Effector memory CD8-positive, alpha-beta T cell (primary cell): ENCODE measurements around the gene TRPM2.

ENCODE experiments used
- ATAC-seq: fragments of 150-1000 bp; cut with Tn5 transposase; replicated peaks from 2 replicates; pipeline ENCODE4 v1.10.0; 2021; ENCODE audit warnings: mild to moderate bottlenecking, moderate library complexity
- DNase-seq, 3 experiments: peaks; one replicate each; pipeline ENCODE4 v3.0.0; 2021
- H3K27ac Mint-ChIP-seq, 2 donors: one replicate each; pipeline ENCODE4 v1.8.0; 2022; ENCODE audit warnings: mild to moderate bottlenecking in 2 of 2, mixed read lengths in 2 of 2, moderate library complexity in 2 of 2
- H3K27me3 Mint-ChIP-seq, 2 donors: one replicate each; pipeline ENCODE4 v1.8.0; 2022; ENCODE audit warnings: mixed read lengths in 2 of 2
- H3K36me3 Mint-ChIP-seq: one replicate; pipeline ENCODE4 v1.8.0; 2022; ENCODE audit warnings: mild to moderate bottlenecking, moderate library complexity, mixed read lengths; ENCODE audit not compliant: insufficient read depth
- H3K4me1 Mint-ChIP-seq, 2 donors: one replicate each; pipeline ENCODE4 v1.8.0; 2022; ENCODE audit warnings: low read depth in 2 of 2, mixed read lengths in 2 of 2
- H3K4me3 Mint-ChIP-seq, 2 donors: one replicate each; pipeline ENCODE4 v1.8.0; 2022; ENCODE audit warnings: mild to moderate bottlenecking in 2 of 2, mixed read lengths in 2 of 2, moderate library complexity in 2 of 2
- H3K9me3 Mint-ChIP-seq, 2 donors: one replicate each; pipeline ENCODE4 v1.8.0; 2022; ENCODE audit warnings: mixed read lengths in 2 of 2
- total RNA-seq, 9 experiments: gene quantifications; one replicate each; lab custom pipeline; 2026; lab: John Stamatoyannopoulos, UW

TRPM2 gene
- total RNA-seq = 1.1 to 36.0 (median 2.7) reads per million in 9 experiments

DNA sequence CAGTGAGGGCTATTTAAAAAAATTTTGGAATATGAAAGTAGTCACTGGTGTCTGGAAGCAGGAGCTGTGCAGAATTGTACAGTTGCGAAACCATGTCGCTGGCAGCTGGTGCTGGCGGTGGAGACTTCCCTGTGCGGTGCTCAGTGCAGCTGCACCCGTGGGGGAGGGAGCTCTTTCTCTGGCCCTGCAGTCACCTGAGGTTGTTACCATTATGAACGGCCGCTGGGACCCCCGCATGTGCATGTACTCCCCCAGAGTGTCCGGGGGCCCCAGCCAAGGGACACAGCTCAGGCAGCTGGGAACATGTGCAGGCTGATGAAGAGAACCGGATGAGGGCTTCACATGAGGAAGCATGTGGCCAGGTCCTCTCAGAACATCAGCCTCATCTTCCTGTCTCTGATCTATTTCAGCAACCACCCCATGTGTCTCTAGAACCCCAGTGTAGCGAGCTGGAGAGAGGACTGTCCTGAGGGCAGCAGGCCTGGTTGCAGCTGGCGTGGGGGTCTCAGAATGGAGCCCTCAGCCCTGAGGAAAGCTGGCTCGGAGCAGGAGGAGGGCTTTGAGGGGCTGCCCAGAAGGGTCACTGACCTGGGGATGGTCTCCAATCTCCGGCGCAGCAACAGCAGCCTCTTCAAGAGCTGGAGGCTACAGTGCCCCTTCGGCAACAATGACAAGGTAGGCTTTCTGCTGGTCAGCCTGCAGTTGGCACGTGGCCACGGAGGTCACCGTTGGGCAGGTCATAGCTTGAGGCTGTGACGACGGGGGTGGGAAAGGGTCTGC lies at the start of gene TRPM2:
TSS of gene TRPM2 (plus strand) at position 431 of the 780 bp plus-strand sequence. CDS start at position 511, 80 bp downstream.
- H3K4me1 Mint-ChIP-seq = peaks cover 20 to 32% of the 10 kb centered on the region in 2 donors
- no peak for DNase-seq
- H3K27me3 Mint-ChIP-seq = peaks cover 0 to 14% of the 10 kb centered on the region in 2 donors
- H3K27ac Mint-ChIP-seq = peak within 1 kb of the TSS in 1 of 2 donors; percentile 77
- H3K36me3 Mint-ChIP-seq = peaks cover 3% of the 10 kb centered on the region
- peak; percentile 88 for ATAC-seq
- H3K4me3 Mint-ChIP-seq = peak within 1 kb of the TSS; percentile 80 to 82
- H3K9me3 Mint-ChIP-seq = no peaks in the 10 kb centered on the region

GRCh38 chr21:44304011-44304616 lies 49.3 kb upstream of the TRPM2 start:
- H3K9me3 Mint-ChIP-seq = no peaks in the 10 kb centered on the region
- H3K36me3 Mint-ChIP-seq = peaks cover 13% of the 10 kb centered on the region
- H3K27ac Mint-ChIP-seq = no peak overlapping the region
- ATAC-seq (no peak), DNase-seq (no peak)
- no peaks in the 10 kb centered on the region for H3K27me3 Mint-ChIP-seq
- no peak overlapping the region for H3K4me3 Mint-ChIP-seq
- H3K4me1 Mint-ChIP-seq = peaks cover 35 to 40% of the 10 kb centered on the region in 2 donors

DNA sequence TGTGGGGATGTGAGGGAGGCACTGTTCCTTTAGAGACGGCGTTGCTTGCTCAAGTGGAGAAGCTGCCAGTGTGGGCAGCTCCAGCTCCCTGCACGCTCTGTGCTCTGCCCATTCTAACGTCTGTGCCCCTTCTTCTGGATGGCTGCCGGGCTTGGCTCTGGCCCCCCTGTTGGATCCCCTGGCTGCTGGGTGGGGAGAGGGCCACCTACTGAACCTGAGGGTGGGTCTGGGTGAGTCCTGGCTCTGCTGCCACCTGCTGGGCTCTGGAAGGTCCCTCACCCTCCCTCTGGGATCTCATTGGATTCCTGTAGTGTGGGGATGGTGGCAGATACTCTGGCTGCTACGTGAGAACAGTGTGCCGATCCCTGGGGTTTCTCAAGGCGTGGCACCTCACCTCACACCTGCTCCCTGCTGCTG lies 48.5 kb upstream of the TRPM2 start:
- Mint-ChIP-seq H3K27ac (peak overlapping the region in 1 of 2 donors; percentile 66), H3K9me3 (no peaks in the 10 kb centered on the region), H3K4me3 (no peak overlapping the region), H3K36me3 (peaks cover 13% of the 10 kb centered on the region), H3K27me3 (no peaks in the 10 kb centered on the region), H3K4me1 (peaks cover 32 to 37% of the 10 kb centered on the region in 2 donors)
- DNase-seq (no peak), ATAC-seq (peak; percentile 52)

DNA sequence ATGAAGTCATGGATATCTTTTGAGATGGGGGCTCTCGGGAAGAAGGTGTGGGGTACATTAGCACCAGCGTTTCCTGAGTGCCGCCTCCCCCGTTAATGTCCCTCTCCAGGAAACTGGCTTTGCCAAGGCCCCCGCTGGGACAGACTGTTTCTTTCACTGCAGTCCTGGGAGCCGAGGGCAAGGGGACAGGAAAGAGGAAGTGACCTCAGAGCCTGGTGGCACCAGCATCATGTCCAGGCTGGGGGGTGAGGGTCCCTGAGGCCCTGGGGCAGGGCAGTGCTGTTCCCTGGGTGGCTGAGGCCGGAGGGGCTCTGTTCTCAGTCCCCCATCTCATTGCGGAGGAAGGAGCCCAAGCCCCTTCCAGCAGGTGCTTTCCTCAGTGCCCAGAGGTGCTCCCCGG lies 47.7 kb upstream of the TRPM2 start:
- ATAC-seq = no peak
- peak overlapping the region in 1 of 2 donors; percentile 66 for H3K27ac Mint-ChIP-seq
- peaks cover 32 to 37% of the 10 kb centered on the region in 2 donors for H3K4me1 Mint-ChIP-seq
- no peak for DNase-seq
- H3K36me3 Mint-ChIP-seq = peaks cover 12% of the 10 kb centered on the region
- no peaks in the 10 kb centered on the region for H3K9me3 Mint-ChIP-seq
- no peaks in the 10 kb centered on the region for H3K27me3 Mint-ChIP-seq
- H3K4me3 Mint-ChIP-seq = no peak overlapping the region

DNA sequence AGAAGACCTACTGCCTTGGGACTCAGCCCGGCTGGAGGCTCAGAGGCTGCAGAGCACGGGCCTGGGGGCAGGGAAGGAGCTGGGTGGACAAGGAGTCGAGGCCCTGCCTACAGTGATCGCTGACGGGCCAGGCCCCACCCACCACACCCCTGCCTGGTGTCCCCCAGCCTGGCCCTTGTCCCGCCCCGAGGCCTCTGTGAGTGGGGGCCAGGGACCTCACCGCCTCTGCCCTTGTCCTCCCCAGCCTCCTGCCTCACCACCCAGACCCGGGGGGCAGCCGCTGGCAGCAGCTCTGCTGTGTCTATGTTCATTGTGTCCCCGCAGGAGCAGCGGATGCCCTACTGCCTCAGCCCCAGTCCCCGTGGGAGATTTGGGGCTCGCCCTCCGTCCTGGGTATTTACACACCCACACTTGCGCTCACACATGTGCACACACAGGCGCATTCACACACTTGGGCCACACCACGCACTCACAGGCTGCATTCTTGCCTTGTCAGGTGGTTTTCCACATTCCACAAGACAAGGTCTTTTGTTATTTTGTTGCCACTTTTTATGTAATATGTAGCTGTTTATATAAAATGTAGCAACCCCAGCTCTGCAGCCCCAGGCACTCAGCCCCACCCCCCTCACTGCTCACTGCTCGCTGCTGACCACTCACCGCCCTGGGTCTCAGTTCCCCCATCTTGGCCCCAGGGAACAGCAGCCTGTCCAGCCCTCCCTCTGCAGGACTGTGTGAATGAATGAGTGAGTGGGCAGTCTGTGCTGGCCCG lies 46.3 kb upstream of the TRPM2 start:
- ATAC-seq (no peak), DNase-seq (no peak)
- H3K4me3 Mint-ChIP-seq = no peak overlapping the region
- no peaks in the 10 kb centered on the region for H3K27me3 Mint-ChIP-seq
- no peaks in the 10 kb centered on the region for H3K9me3 Mint-ChIP-seq
- H3K36me3 Mint-ChIP-seq = peaks cover 9% of the 10 kb centered on the region
- H3K4me1 Mint-ChIP-seq = peaks cover 26 to 33% of the 10 kb centered on the region in 2 donors
- peak overlapping the region; percentile 4 to 49 for H3K27ac Mint-ChIP-seq

GRCh38 chr21:44310628-44311507 lies 42.6 kb upstream of the TRPM2 start:
- no peak overlapping the region for H3K27ac Mint-ChIP-seq
- peaks cover 12% of the 10 kb centered on the region for H3K36me3 Mint-ChIP-seq
- H3K9me3 Mint-ChIP-seq = no peaks in the 10 kb centered on the region
- H3K4me1 Mint-ChIP-seq = peaks cover 10 to 13% of the 10 kb centered on the region in 2 donors
- H3K4me3 Mint-ChIP-seq = no peak overlapping the region
- DNase-seq (no peak), ATAC-seq (no peak)
- H3K27me3 Mint-ChIP-seq = no peaks in the 10 kb centered on the region

DNA sequence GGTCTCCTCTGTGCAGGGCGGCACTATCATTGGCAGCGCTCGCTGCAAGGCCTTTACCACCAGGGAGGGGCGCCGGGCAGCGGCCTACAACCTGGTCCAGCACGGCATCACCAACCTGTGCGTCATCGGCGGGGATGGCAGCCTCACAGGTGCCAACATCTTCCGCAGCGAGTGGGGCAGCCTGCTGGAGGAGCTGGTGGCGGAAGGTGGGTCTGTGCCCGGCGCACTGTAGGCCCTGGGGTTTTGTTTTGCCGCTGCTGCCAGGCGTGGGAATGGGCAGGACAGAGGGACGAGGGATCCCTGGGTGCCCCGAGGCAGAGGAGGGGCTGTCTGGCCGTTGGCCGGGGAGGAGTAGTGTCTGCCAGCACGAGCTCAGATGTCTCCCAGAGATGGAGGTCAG lies 41.3 kb upstream of the TRPM2 start:
- DNase-seq (no peak), ATAC-seq (no peak)
- H3K36me3 Mint-ChIP-seq = peaks cover 12% of the 10 kb centered on the region
- H3K27ac Mint-ChIP-seq = no peak overlapping the region
- no peaks in the 10 kb centered on the region for H3K27me3 Mint-ChIP-seq
- H3K4me1 Mint-ChIP-seq = peaks cover 10 to 13% of the 10 kb centered on the region in 2 donors
- H3K4me3 Mint-ChIP-seq = no peak overlapping the region
- no peaks in the 10 kb centered on the region for H3K9me3 Mint-ChIP-seq

DNA sequence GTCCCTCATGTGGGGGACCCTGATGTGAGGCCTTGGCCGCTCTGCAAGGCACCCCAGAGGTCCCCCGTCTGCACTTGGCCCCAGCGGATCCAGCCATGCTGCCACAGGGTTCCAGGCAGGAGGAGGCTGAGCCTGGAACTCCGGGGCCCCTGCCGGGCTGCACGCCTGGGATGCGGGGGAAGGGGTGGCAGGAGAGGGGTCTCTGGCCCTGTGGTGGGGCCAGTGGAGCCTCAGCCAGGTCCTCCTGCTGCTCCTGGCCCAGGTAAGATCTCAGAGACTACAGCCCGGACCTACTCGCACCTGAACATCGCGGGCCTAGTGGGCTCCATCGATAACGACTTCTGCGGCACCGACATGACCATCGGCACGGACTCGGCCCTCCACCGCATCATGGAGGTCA lies 40.7 kb upstream of the TRPM2 start:
- Mint-ChIP-seq H3K27ac (no peak overlapping the region), H3K36me3 (peaks cover 11% of the 10 kb centered on the region)
- DNase-seq = no peak

GRCh38 chr21:44313451-44313850 lies 40.0 kb upstream of the TRPM2 start:
- no peak for ATAC-seq
- Mint-ChIP-seq H3K4me3 (no peak overlapping the region), H3K4me1 (peaks cover 5 to 7% of the 10 kb centered on the region in 2 donors), H3K27ac (peak overlapping the region in 1 of 2 donors; percentile 62), H3K27me3 (no peaks in the 10 kb centered on the region), H3K36me3 (peaks cover 7% of the 10 kb centered on the region), H3K9me3 (no peaks in the 10 kb centered on the region)
- DNase-seq = no peak

More for the DNA sequence above, 40.7 kb upstream of the TRPM2 start:
- Mint-ChIP-seq H3K4me3 (no peak overlapping the region), H3K4me1 (peaks cover 7 to 11% of the 10 kb centered on the region in 2 donors), H3K9me3 (no peaks in the 10 kb centered on the region), H3K27me3 (no peaks in the 10 kb centered on the region)
- no peak for ATAC-seq

- Mint-ChIP-seq H3K27ac (no peak overlapping the region), H3K4me3 (no peak overlapping the region), H3K36me3 (peaks cover 11% of the 10 kb centered on the region), H3K27me3 (no peaks in the 10 kb centered on the region), H3K9me3 (no peaks in the 10 kb centered on the region), H3K4me1 (peaks cover 5 to 7% of the 10 kb centered on the region in 2 donors)
- no peak for DNase-seq
- no peak for ATAC-seq
These were observed 39.3 kb upstream of the TRPM2 start for GRCh38 chr21:44314128-44314527.

- Mint-ChIP-seq H3K27ac (no peak overlapping the region), H3K4me1 (peaks cover 5 to 7% of the 10 kb centered on the region in 2 donors), H3K9me3 (no peaks in the 10 kb centered on the region), H3K27me3 (no peaks in the 10 kb centered on the region), H3K4me3 (no peak overlapping the region), H3K36me3 (peaks cover 11% of the 10 kb centered on the region)
- ATAC-seq (no peak), DNase-seq (no peak)
These were observed 38.9 kb upstream of the TRPM2 start for GRCh38 chr21:44314561-44314960.

- Mint-ChIP-seq H3K4me1 (peaks cover 5 to 7% of the 10 kb centered on the region in 2 donors), H3K9me3 (no peaks in the 10 kb centered on the region), H3K36me3 (peaks cover 11% of the 10 kb centered on the region), H3K4me3 (no peak overlapping the region), H3K27me3 (no peaks in the 10 kb centered on the region), H3K27ac (no peak overlapping the region)
- ATAC-seq (no peak), DNase-seq (no peak)
These were observed 37.7 kb upstream of the TRPM2 start for GRCh38 chr21:44315691-44316203.
